Cardiac fibroblast (primary cell): ENCODE measurements around the gene IL4I1.

Source experiments
- DNase-seq, 2 donors: peaks; one replicate each; pipeline versions ENCODE4 v3.0.0 to v3.0.0-alpha.2; 2010; ENCODE audit warnings: low read depth in 2 of 2
- H3K4me3 ChIP-seq, 2 donors: replicated peaks in 1 of 2; 1 replicate in 1 of 2; 2 replicates in 1 of 2; pipeline ENCODE4 v1.5.1; 2011; ENCODE audit warnings: low read depth in 2 of 2, low read length in 2 of 2, mild to moderate bottlenecking in 2 of 2, moderate library complexity in 1 of 2
- CTCF ChIP-seq: IDR thresholded peaks from one replicate; pipeline ENCODE4 v1.5.1; 2011; ENCODE audit warnings: low read depth, mild to moderate bottlenecking, low read length, inconsistent platforms

The IL4I1 gene

GRCh38 chr19:49889038-49889686 is 7.5 kb downstream of the IL4I1 start:
- no peak overlapping the region for H3K4me3 ChIP-seq
- DNase-seq = no peak
- TF ChIP-seq CTCF = no peak

- no peak overlapping the region for H3K4me3 ChIP-seq
- TF ChIP-seq CTCF = no peak
- no peak for DNase-seq
These were observed 8.2 kb downstream of the IL4I1 start for GRCh38 chr19:49888510-49888824.

- no peak overlapping the region for H3K4me3 ChIP-seq
- DNase-seq = no peak
- TF ChIP-seq CTCF = no peak
These were observed 8.8 kb downstream of the IL4I1 start for GRCh38 chr19:49887665-49888509.

GRCh38 chr19:49887037-49887664 is 9.5 kb downstream of the IL4I1 start:
- DNase-seq = no peak
- no peak for TF ChIP-seq CTCF
- H3K4me3 ChIP-seq = no peak overlapping the region

GRCh38 chr19:49884760-49885159 is 11.9 kb downstream of the IL4I1 start:
- TF ChIP-seq CTCF = no peak

GRCh38 chr19:49884109-49884508 is 12.6 kb downstream of the IL4I1 start:
- TF ChIP-seq CTCF = no peak
- no peak overlapping the region for H3K4me3 ChIP-seq
- DNase-seq = no peak

More at GRCh38 chr19:49884760-49885159, 11.9 kb downstream of the IL4I1 start:
- H3K4me3 ChIP-seq = no peak overlapping the region
- no peak for DNase-seq
